ENCODE data around the gene CLBA1.

The CLBA1 gene

DNA sequence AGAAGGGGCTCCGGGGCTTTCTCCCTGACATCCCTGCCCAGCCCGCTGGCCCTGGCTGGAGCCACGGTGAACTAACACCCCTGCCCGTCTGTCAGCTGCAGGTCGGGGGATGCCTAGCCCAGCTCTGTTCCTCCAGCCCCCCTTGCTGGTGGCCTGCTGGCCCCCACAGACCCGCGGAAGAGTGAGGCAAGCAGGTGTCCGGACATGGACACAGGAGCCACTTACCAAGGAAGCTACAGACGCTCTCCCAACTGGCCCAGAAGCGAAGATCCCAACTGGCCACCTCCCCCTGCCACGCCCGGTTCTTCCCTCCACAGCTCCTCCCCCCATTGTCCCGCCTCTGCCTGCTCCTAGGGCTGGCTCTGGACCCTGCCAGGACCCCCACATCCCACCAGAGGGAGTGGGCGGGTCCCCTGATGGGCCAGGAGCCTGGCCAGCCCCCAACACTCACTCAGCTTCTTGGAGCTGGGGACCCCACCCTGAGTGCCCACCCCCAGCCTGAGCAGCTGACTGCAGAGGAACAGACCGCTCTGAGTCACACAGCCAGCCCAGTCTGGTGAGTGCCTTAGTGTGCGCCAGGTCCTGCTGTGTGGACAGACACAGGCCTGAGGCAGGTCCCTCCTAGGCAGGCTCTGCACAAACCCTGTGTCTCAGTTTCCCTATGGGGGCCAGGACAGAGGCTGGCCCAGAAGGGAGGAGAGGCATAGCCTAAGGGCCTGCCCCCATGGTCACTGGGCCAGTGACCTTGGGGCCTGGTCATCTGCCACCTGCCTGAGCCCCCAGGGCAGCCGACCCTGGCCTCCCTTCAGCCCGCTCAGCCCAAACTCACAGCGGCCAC is 15.1 kb upstream of the CLBA1 start:
- POLR2A ChIA-PET: no interaction called here
- CTCF ChIA-PET: interaction anchor here (1.1 to 1.6 kb wide), 3 partner anchors 11 to 77 kb away, joined by 3 read pairs; no protein-coding TSS in a partner anchor
- Histone ChIP-seq H3K4me3 (ENCODE audit: control insufficient read depth in 1 of 7, extremely low read depth in 1 of 7, insufficient read depth in 4 of 7, low read depth in 2 of 7, low read length in 6 of 7) (no peak overlapping the region), H3K9me3 (ENCODE audit: control extremely low read depth in 1 of 5, control insufficient read depth in 4 of 5, insufficient read depth in 2 of 5, low read depth in 1 of 5, low read length in 4 of 5) (no peaks in the 10 kb centered on the region), H3K27me3 (replicated peaks in 2 of 5; ENCODE audit: control insufficient read depth in 4 of 5, insufficient read depth in 5 of 5, low read length in 4 of 5) (peaks cover 0 to 21% (median 6%) of the 10 kb centered on the region in 5 experiments), H3K36me3 (ENCODE audit: control insufficient read depth in 4 of 4, insufficient read depth in 4 of 4, low read length in 3 of 4) (no peaks in the 10 kb centered on the region), H3K4me1 (ENCODE audit: control extremely low read depth in 1 of 4, control insufficient read depth in 4 of 4, insufficient read depth in 4 of 4, low read length in 3 of 4) (peaks cover 0 to 15% (median 12%) of the 10 kb centered on the region in 4 experiments), H3K27ac (ENCODE audit: insufficient read depth in 1 of 2, low read depth in 1 of 2, low read length in 2 of 2, poor library complexity in 1 of 2, severe bottlenecking in 2 of 2) (no peak overlapping the region)
- DNase-seq: no peak
- WGBS (ENCODE audit: insufficient coverage): 96% methylated on average over 17 of the region's 19 CpGs

DNA sequence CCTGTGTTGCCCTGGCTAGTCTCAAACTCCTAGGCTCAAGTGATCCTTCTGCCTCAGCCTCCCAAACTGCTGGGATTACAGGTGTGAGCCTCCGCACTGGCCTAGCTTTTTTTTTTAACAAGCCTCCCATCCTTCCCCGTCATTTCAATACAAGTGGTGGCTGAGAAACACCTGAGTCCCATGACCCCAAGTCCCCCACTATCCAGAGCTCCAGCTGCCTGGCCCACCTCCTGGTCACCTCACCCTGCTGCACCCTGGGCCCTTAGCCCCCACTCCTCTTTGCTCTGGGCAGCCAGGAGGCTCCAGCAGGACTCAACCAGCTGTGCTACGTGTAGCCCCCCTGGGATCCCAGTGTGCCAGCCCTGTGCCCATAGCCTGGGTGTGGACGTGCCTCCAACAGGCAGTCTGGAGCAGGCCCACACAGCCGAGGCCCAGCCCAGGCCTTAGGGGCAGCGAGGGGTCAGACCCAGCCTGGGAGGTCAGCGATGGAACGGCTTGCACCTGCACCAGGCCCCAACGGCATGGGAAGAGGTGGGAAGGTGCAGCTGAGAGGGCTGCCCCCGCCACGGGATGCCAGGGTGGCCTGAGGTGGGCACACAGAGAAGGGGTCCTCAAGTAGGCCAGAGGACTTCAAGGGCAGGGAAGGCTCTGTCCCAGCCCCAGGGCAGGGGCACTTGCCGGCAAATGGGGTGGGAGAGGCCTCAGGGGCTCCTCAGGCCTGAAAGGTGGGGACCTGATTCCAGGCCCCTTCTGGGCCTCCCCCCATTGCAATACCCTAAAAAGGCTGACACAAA is 13.9 kb upstream of the CLBA1 start:
- Histone ChIP-seq H3K9me3 (ENCODE audit: control extremely low read depth in 1 of 5, control insufficient read depth in 4 of 5, insufficient read depth in 2 of 5, low read depth in 1 of 5, low read length in 4 of 5) (no peaks in the 10 kb centered on the region), H3K4me3 (ENCODE audit: control insufficient read depth in 1 of 7, extremely low read depth in 1 of 7, insufficient read depth in 4 of 7, low read depth in 2 of 7, low read length in 6 of 7) (no peak overlapping the region), H3K4me1 (ENCODE audit: control extremely low read depth in 1 of 4, control insufficient read depth in 4 of 4, insufficient read depth in 4 of 4, low read length in 3 of 4) (peaks cover 0 to 19% (median 12%) of the 10 kb centered on the region in 4 experiments), H3K27ac (ENCODE audit: insufficient read depth in 1 of 2, low read depth in 1 of 2, low read length in 2 of 2, poor library complexity in 1 of 2, severe bottlenecking in 2 of 2) (no peak overlapping the region), H3K36me3 (ENCODE audit: control insufficient read depth in 4 of 4, insufficient read depth in 4 of 4, low read length in 3 of 4) (no peaks in the 10 kb centered on the region), H3K27me3 (replicated peaks in 2 of 5; ENCODE audit: control insufficient read depth in 4 of 5, insufficient read depth in 5 of 5, low read length in 4 of 5) (peaks cover 0 to 23% (median 8%) of the 10 kb centered on the region in 5 experiments)
- no peak for DNase-seq
- 99% methylated on average over 11 of the region's 12 CpGs for WGBS (ENCODE audit: insufficient coverage)
- CTCF ChIA-PET: interaction anchor here (1.1 to 5.8 kb wide), 2 partner anchors 73 to 115 kb away, joined by 3 to 100 read pairs; no protein-coding TSS in a partner anchor
- POLR2A ChIA-PET: no interaction called here

DNA sequence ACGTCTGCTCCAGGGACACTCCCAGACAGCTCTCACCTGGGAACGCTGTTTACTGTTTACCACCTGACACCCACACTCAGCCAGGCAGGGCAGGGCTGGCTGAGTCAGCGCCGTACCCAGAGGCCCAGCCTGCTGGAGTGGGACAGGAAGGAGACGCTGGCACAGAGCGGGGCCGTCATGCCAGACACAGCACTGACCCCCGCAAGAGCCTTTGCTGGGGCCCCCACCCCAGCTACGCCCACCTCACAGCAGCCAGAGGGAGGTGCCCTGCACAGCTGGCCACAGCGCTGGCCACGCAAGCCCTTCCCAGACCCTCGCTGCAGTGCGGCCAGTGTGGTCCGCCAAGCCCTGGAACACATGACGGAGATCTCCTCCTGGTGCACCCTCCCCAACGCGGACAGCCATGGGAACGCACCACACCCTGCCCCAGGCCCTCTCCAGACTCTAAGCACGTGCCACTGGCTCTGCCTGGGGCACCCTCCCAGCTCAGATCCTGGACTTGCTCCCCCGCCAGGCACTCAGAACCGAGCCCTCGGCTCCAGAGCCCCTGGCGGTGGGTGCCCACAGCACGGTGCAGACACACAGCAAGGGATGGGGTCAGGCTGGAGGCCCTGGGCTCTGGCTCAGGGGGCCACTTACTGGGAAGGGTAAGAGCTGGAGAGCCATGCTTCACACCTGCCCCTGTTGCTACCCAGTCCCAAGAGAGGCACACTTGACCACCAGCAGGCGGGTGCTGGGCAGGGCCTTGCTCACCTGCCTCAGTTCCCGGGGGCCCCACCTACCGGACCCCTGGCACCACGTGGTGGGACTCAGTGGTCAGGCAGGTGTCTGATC is 13.1 kb upstream of the CLBA1 start:
- peaks cover 0 to 23% (median 12%) of the 10 kb centered on the region in 5 experiments for H3K27me3 ChIP-seq (replicated peaks in 2 of 5; ENCODE audit: control insufficient read depth in 4 of 5, insufficient read depth in 5 of 5, low read length in 4 of 5)
- H3K4me3 ChIP-seq (ENCODE audit: control insufficient read depth in 1 of 7, extremely low read depth in 1 of 7, insufficient read depth in 4 of 7, low read depth in 2 of 7, low read length in 6 of 7): no peak overlapping the region
- no peak overlapping the region for H3K27ac ChIP-seq (ENCODE audit: insufficient read depth in 1 of 2, low read depth in 1 of 2, low read length in 2 of 2, poor library complexity in 1 of 2, severe bottlenecking in 2 of 2)
- POLR2A ChIA-PET: interaction anchor here (0.6 kb wide), 1 partner anchor 63 kb away, joined by 3 read pairs; no protein-coding TSS in a partner anchor
- no peak for DNase-seq
- no peaks in the 10 kb centered on the region for H3K36me3 ChIP-seq (ENCODE audit: control insufficient read depth in 4 of 4, insufficient read depth in 4 of 4, low read length in 3 of 4)
- CTCF ChIA-PET: interaction anchor here (0.6 to 5.8 kb wide), 9 partner anchors 7 to 207 kb away, joined by 3 to 100 read pairs (median 6); no protein-coding TSS in a partner anchor
- WGBS (ENCODE audit: insufficient coverage): 92% methylated on average over 25 of the region's 28 CpGs
- H3K9me3 ChIP-seq (ENCODE audit: control extremely low read depth in 1 of 5, control insufficient read depth in 4 of 5, insufficient read depth in 2 of 5, low read depth in 1 of 5, low read length in 4 of 5): no peaks in the 10 kb centered on the region
- peaks cover 0 to 19% (median 12%) of the 10 kb centered on the region in 4 experiments for H3K4me1 ChIP-seq (ENCODE audit: control extremely low read depth in 1 of 4, control insufficient read depth in 4 of 4, insufficient read depth in 4 of 4, low read length in 3 of 4)

DNA sequence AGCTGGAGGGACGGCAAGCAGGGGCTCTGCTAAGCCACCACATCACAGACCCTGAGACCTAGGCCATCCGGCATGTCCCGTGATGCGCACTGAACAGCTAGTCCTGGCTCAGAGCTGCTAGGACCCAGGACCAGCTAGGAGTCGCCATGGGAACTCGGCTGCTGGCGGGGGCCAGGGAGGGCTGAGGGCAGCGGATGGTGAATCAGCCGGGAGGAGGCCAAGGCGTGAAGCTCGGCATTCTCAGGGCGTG is 12.5 kb upstream of the CLBA1 start:
- Histone ChIP-seq H3K4me3 (ENCODE audit: control insufficient read depth in 1 of 7, extremely low read depth in 1 of 7, insufficient read depth in 4 of 7, low read depth in 2 of 7, low read length in 6 of 7) (no peak overlapping the region), H3K27me3 (replicated peaks in 2 of 5; ENCODE audit: control insufficient read depth in 4 of 5, insufficient read depth in 5 of 5, low read length in 4 of 5) (peaks cover 0 to 25% (median 12%) of the 10 kb centered on the region in 5 experiments), H3K9me3 (ENCODE audit: control extremely low read depth in 1 of 5, control insufficient read depth in 4 of 5, insufficient read depth in 2 of 5, low read depth in 1 of 5, low read length in 4 of 5) (no peaks in the 10 kb centered on the region), H3K4me1 (ENCODE audit: control extremely low read depth in 1 of 4, control insufficient read depth in 4 of 4, insufficient read depth in 4 of 4, low read length in 3 of 4) (peaks cover 0 to 19% (median 12%) of the 10 kb centered on the region in 4 experiments), H3K36me3 (ENCODE audit: control insufficient read depth in 4 of 4, insufficient read depth in 4 of 4, low read length in 3 of 4) (no peaks in the 10 kb centered on the region), H3K27ac (ENCODE audit: insufficient read depth in 1 of 2, low read depth in 1 of 2, low read length in 2 of 2, poor library complexity in 1 of 2, severe bottlenecking in 2 of 2) (no peak overlapping the region)
- WGBS (ENCODE audit: insufficient coverage): 95% methylated on average over 12 of the region's 12 CpGs
- CTCF ChIA-PET: interaction anchor here (0.8 to 5.8 kb wide), 10 partner anchors 8 to 117 kb away, joined by 3 to 100 read pairs (median 8); no protein-coding TSS in a partner anchor
- POLR2A ChIA-PET: no interaction called here
- no peak for DNase-seq

DNA sequence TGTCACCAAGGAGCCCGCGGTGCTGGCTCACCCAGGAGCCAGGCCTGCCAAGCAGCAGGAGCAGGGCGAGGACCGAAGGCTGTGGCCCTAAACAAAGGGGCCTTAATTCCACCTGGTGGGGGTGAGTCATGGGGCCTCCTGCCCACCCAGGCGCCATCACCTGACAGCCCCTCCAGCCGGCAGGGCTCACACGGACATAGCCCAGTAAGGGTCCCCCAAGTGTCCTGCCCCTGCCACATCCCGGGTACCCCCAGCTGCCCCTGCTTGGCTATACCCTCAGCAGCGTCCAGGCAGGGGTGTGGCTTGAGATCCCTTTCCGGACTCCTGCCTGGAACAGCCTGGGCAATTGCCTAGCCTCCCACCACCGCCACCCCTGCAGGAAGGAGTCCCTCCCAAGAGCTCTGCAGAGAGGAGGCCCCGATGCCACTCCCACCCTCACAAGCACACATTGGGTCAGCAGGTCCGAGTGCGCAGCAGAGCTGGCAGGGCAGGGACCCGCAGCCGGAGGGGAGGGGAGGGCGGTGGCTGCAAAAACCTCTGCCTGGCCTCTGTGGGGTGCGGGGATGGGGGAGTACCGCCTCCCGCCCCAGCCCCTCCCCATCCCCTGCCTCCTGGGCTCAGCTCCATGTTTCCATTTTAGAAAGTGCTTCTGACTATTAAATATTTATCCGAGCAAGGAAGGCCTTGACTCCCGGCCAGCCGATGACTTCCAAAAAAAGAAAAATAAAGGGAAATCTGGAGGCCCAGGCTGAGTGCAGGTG is 12.0 kb upstream of the CLBA1 start:
- H3K27me3 ChIP-seq (replicated peaks in 2 of 5; ENCODE audit: control insufficient read depth in 4 of 5, insufficient read depth in 5 of 5, low read length in 4 of 5): peaks cover 0 to 21% (median 12%) of the 10 kb centered on the region in 5 experiments
- no peaks in the 10 kb centered on the region for H3K36me3 ChIP-seq (ENCODE audit: control insufficient read depth in 4 of 4, insufficient read depth in 4 of 4, low read length in 3 of 4)
- DNase-seq: no peak
- POLR2A ChIA-PET: no interaction called here
- no peaks in the 10 kb centered on the region for H3K9me3 ChIP-seq (ENCODE audit: control extremely low read depth in 1 of 5, control insufficient read depth in 4 of 5, insufficient read depth in 2 of 5, low read depth in 1 of 5, low read length in 4 of 5)
- 90% methylated on average over 19 of the region's 23 CpGs for WGBS (ENCODE audit: insufficient coverage)
- H3K4me1 ChIP-seq (ENCODE audit: control extremely low read depth in 1 of 4, control insufficient read depth in 4 of 4, insufficient read depth in 4 of 4, low read length in 3 of 4): peaks cover 0 to 15% (median 11%) of the 10 kb centered on the region in 4 experiments
- no peak overlapping the region for H3K27ac ChIP-seq (ENCODE audit: insufficient read depth in 1 of 2, low read depth in 1 of 2, low read length in 2 of 2, poor library complexity in 1 of 2, severe bottlenecking in 2 of 2)
- CTCF ChIA-PET: interaction anchor here (0.8 to 5.8 kb wide), 14 partner anchors 9 to 116 kb away, joined by 3 to 100 read pairs (median 7); no protein-coding TSS in a partner anchor
- H3K4me3 ChIP-seq (ENCODE audit: control insufficient read depth in 1 of 7, extremely low read depth in 1 of 7, insufficient read depth in 4 of 7, low read depth in 2 of 7, low read length in 6 of 7): no peak overlapping the region

DNA sequence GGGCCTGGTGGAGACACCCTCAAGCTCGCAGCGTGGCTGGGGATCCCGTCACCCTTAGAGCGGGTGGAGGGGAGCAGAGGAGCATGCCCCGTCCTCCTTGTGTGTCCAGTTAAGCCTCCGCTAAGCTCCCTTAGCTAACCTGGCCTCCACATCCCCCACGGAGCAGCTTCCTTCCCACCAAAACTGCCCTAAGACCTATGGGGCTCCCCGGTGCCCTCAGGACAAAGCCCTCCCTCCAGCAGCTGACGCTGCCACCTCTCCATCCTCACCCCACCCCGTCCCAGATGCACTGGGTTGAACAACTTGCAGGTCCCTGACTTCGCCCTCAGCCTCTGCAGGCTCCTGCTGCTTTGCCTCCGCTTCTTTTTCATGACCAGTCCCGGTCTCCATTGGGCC is 11.4 kb upstream of the CLBA1 start:
- no peaks in the 10 kb centered on the region for H3K36me3 ChIP-seq (ENCODE audit: control insufficient read depth in 4 of 4, insufficient read depth in 4 of 4, low read length in 3 of 4)
- peaks cover 0 to 25% (median 12%) of the 10 kb centered on the region in 5 experiments for H3K27me3 ChIP-seq (replicated peaks in 2 of 5; ENCODE audit: control insufficient read depth in 4 of 5, insufficient read depth in 5 of 5, low read length in 4 of 5)
- H3K27ac ChIP-seq (ENCODE audit: insufficient read depth in 1 of 2, low read depth in 1 of 2, low read length in 2 of 2, poor library complexity in 1 of 2, severe bottlenecking in 2 of 2): no peak overlapping the region
- ChIA-PET POLR2A (no interaction called here), CTCF (interaction anchor here (0.9 to 5.8 kb wide), 17 partner anchors 9 to 116 kb away, joined by 3 to 100 read pairs (median 6); partner anchors contain the start of gene CLBA1)
- 97% methylated on average over 13 of the region's 13 CpGs for WGBS (ENCODE audit: insufficient coverage)
- no peaks in the 10 kb centered on the region for H3K9me3 ChIP-seq (ENCODE audit: control extremely low read depth in 1 of 5, control insufficient read depth in 4 of 5, insufficient read depth in 2 of 5, low read depth in 1 of 5, low read length in 4 of 5)
- peaks cover 0 to 16% (median 13%) of the 10 kb centered on the region in 4 experiments for H3K4me1 ChIP-seq (ENCODE audit: control extremely low read depth in 1 of 4, control insufficient read depth in 4 of 4, insufficient read depth in 4 of 4, low read length in 3 of 4)
- DNase-seq: no peak
- no peak overlapping the region for H3K4me3 ChIP-seq (ENCODE audit: control insufficient read depth in 1 of 7, extremely low read depth in 1 of 7, insufficient read depth in 4 of 7, low read depth in 2 of 7, low read length in 6 of 7)
